HepG2 (cell line): ENCODE measurements around the gene GSTT2. TPM values are rescaled to one million over a fixed set of nuclear protein-coding genes. Genes with fewer than 3 reads are reported as not detected.

Experiments
- CREB1 ChIP-seq, 2 experiments: fragments of 450-650 bp in 1 of 2; IDR thresholded peaks; 2 replicates each; pipeline ENCODE4 v1.6.1; 2016 to 2017; ENCODE audit warnings: control low read depth in 1 of 2, mild to moderate bottlenecking in 1 of 2, missing compliant biosample characterization in 1 of 2, missing genetic modification characterization in 1 of 2
- DR1 ChIP-seq: sonication (generic); formaldehyde crosslinking; IDR thresholded peaks from 2 replicates; pipeline ENCODE4 v1.8.0; 2021; ENCODE audit warnings: mild to moderate bottlenecking, missing genetic modification reagents, inconsistent platforms
- ELF1 ChIP-seq: sonication (generic); formaldehyde crosslinking; IDR thresholded peaks from 2 replicates; pipeline ENCODE4 v1.4.0; 2020; ENCODE audit warnings: missing genetic modification reagents
- HHEX ChIP-seq: IDR thresholded peaks from 2 replicates; pipeline ENCODE4 v1.6.1; 2016; ENCODE audit warnings: control low read depth
- JDP2 ChIP-seq: sonication (generic); formaldehyde crosslinking; IDR thresholded peaks from 2 replicates; pipeline ENCODE4 v1.8.1; 2022; ENCODE audit warnings: missing genetic modification reagents, borderline replicate concordance
- KDM2A ChIP-seq: sonication (generic); formaldehyde crosslinking; IDR thresholded peaks from 2 replicates; pipeline ENCODE4 v1.4.0; 2020; ENCODE audit warnings: low read depth, missing genetic modification reagents, borderline replicate concordance
- KDM4B ChIP-seq: sonication (generic); formaldehyde crosslinking; IDR thresholded peaks from 2 replicates; pipeline ENCODE4 v1.4.0; 2020; ENCODE audit warnings: missing genetic modification reagents
- MEIS1 ChIP-seq: sonication (generic); formaldehyde crosslinking; IDR thresholded peaks from 2 replicates; pipeline ENCODE4 v1.9.0; 2021; ENCODE audit warnings: mild to moderate bottlenecking, missing genetic modification reagents, moderate library complexity, borderline replicate concordance
- MTA3 ChIP-seq: sonication (generic); formaldehyde crosslinking; IDR thresholded peaks from 2 replicates; pipeline ENCODE4 v1.4.0; 2020; ENCODE audit warnings: missing genetic modification reagents
- MTF2 ChIP-seq: sonication (generic); formaldehyde crosslinking; IDR thresholded peaks from 2 replicates; pipeline ENCODE4 v1.5.0; 2020; ENCODE audit warnings: missing genetic modification reagents, borderline replicate concordance
- NFE2L1 ChIP-seq: sonication (generic); formaldehyde crosslinking; IDR thresholded peaks from 2 replicates; pipeline ENCODE4 v1.4.0; 2020; ENCODE audit warnings: missing genetic modification reagents, mild to moderate bottlenecking, borderline replicate concordance
- NR2C2 ChIP-seq: sonication (generic); formaldehyde crosslinking; IDR thresholded peaks from 2 replicates; pipeline ENCODE4 v1.4.0; 2020; ENCODE audit warnings: missing genetic modification reagents, mild to moderate bottlenecking, moderate library complexity, borderline replicate concordance
- PHB2 ChIP-seq: fragments of 450-650 bp; IDR thresholded peaks from 2 replicates; pipeline ENCODE4 v1.6.1; 2018; ENCODE audit not compliant: partially characterized antibody
- PHF20 ChIP-seq: sonication (generic); formaldehyde crosslinking; IDR thresholded peaks from 2 replicates; pipeline ENCODE4 v1.5.0; 2020; ENCODE audit warnings: mild to moderate bottlenecking, missing genetic modification reagents
- RBAK ChIP-seq: sonication (generic); formaldehyde crosslinking; IDR thresholded peaks from 2 replicates; pipeline ENCODE4 v1.5.1; 2020; ENCODE audit warnings: mild to moderate bottlenecking, missing genetic modification reagents
- RELA ChIP-seq: sonication (generic); formaldehyde crosslinking; IDR thresholded peaks from 2 replicates; pipeline ENCODE4 v1.4.0; 2020; ENCODE audit warnings: missing genetic modification reagents
- SAP130 ChIP-seq: IDR thresholded peaks from 2 replicates; pipeline ENCODE4 v1.6.1; 2016; ENCODE audit warnings: low read depth
- SYNCRIP ChIP-seq: fragments of 200-400 bp; formaldehyde crosslinking; IDR thresholded peaks from 2 replicates; pipeline ENCODE4 v1.6.1; 2018; ENCODE audit warnings: mild to moderate bottlenecking, low read depth, low read length; ENCODE audit not compliant: insufficient read depth
- TAF1 ChIP-seq: sonication (generic); formaldehyde crosslinking; IDR thresholded peaks from 2 replicates; pipeline ENCODE4 v1.4.0; 2020; ENCODE audit warnings: missing genetic modification reagents
- ZNF136 ChIP-seq: sonication (generic); formaldehyde crosslinking; IDR thresholded peaks from 2 replicates; pipeline ENCODE4 v1.8.1; 2022; ENCODE audit warnings: low read depth, mild to moderate bottlenecking, moderate library complexity, missing genetic modification reagents
- ZNF569 ChIP-seq: sonication (generic); formaldehyde crosslinking; IDR thresholded peaks from 2 replicates; pipeline ENCODE4 v1.5.0; 2020; ENCODE audit warnings: mild to moderate bottlenecking, missing genetic modification reagents, moderate library complexity, borderline replicate concordance
- ZNF746 ChIP-seq: sonication (generic); formaldehyde crosslinking; IDR thresholded peaks from 2 replicates; pipeline ENCODE4 v1.8.0; 2022; ENCODE audit warnings: mild to moderate bottlenecking, missing genetic modification reagents
- polyA plus RNA-seq, 8 experiments: library from polyadenylated mRNA; depleted of rRNA in 3 of 8; stranded (reverse) in 7 of 8; unstranded in 1 of 8; fragments of >200 nt; fragmentation: Illumina TruSeq in 4 of 8; extraction: Trizol in 4 of 8; gene quantifications; 2 replicates each; pipeline versions ENCODE4 v1.2.1 to v1.2.3, GENCODE V29; 2011 to 2016; ENCODE audit warnings: low read depth in 4 of 8, missing spikeins in 1 of 8, mixed read lengths in 1 of 8; ENCODE audit not compliant: insufficient read depth in 1 of 8
- total RNA-seq, 5 experiments: library from RNA; depleted of rRNA; stranded (reverse); fragments of >200 nt; fragmentation: Illumina TruSeq; extraction: Trizol; gene quantifications; 2 replicates each; pipeline ENCODE4 v1.2.3, GENCODE V29; 2016; ENCODE audit warnings: low read depth in 1 of 5
- TF ChIP-seq, protein P1 (sequence below): sonication (generic); formaldehyde crosslinking; IDR thresholded peaks from 2 replicates; pipeline ENCODE4 v1.8.0; 2022; ENCODE audit warnings: missing genetic modification reagents, mild to moderate bottlenecking, inconsistent platforms, borderline replicate concordance
- TF ChIP-seq, protein P2 (sequence below): sonication (generic); formaldehyde crosslinking; IDR thresholded peaks from 2 replicates; pipeline ENCODE4 v1.5.1; 2020; ENCODE audit warnings: mild to moderate bottlenecking, moderate library complexity, missing genetic modification reagents
- TF ChIP-seq, protein P3 (sequence below): sonication (generic); formaldehyde crosslinking; IDR thresholded peaks from 2 replicates; pipeline ENCODE4 v1.5.0; 2020; ENCODE audit warnings: mild to moderate bottlenecking, missing genetic modification reagents, borderline replicate concordance

The GSTT2 gene
- total and polyA plus RNA-seq, 2 of the 13 experiments (the other 11 are each of a cell fraction or from before 2014, with no cell fraction given), result not detected

DNA sequence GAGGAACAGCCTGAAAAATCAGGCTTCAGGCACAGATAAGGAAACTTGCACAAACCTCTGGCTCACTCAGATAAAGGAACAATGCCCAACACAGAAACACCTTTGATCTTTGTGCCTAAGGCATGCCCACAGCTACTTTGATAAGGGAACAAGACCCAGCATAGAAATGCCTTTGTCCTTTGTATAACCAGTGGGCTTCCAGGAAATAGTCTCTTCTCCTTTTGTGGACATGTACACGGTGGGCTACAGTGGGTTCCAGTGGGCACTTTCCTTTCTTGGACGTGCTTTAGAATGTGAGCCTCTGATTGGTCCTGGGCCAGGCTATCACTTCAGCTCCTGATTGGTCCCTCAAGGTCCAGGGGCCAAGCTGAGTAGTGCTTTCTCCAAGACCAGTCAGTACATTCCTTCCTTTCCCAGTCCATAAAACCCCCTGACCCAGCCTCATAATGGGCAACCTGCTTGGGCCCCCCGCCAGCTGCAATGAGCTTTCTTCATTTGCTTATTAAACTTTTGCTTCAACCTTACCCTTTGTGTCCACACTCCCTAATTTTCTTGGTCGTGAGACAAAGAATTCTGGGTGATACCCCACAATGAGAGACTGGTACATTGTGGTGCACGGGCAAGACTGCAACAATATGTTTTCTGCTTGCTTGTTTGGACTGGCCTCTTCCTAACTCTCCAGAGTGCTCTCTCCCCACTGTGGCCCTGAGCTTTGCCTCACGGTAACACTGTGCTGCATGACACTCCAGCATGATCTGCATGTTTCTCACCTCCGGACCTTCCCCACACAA, 29.5 kb downstream of the GSTT2 start (continued):
- no peak for TF ChIP-seq CREB1 (IDR thresholded peaks at IDR 0.05)
- TF ChIP-seq CREB1 (CRISPR knock-in tag; IDR thresholded peaks at IDR 0.05), result peak; percentile 24; the same call in 1 of the 2 replicates
- TF ChIP-seq HHEX, result no peak
- no peak for TF ChIP-seq RBAK
- TF ChIP-seq ZNF136 (CRISPR knock-in tag), result no peak
- TF ChIP-seq MTF2 (CRISPR knock-in tag), result no peak
- TF ChIP-seq ZNF569, result no peak
- peak; percentile 30; the same call in 1 of the 2 replicates for TF ChIP-seq SAP130 (CRISPR knock-in tag)
- TF ChIP-seq NR2C2 (CRISPR knock-in tag), result no peak
- TF ChIP-seq NFE2L1 (CRISPR knock-in tag), result no peak
- no peak for TF ChIP-seq PHF20
- TF ChIP-seq KDM2A (CRISPR knock-in tag), result no peak
- TF ChIP-seq, protein P1, sequence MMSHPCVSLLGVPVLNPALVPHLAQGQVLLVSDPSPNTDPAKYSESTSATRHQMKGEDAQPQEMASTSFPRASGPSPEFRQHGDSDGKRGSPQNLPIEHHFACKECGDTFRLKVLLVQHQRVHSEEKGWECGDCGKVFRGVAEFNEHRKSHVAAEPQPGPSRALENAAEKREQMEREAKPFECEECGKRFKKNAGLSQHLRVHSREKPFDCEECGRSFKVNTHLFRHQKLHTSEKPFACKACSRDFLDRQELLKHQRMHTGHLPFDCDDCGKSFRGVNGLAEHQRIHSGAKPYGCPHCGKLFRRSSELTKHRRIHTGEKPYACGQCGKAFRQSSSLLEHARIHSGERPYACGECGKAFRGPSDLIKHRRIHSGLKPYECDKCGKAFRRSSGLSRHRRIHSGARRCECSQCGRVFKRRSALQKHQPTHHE (CRISPR knock-in tag), result no peak
- no peak for TF ChIP-seq SYNCRIP
- no peak for TF ChIP-seq ZNF746
- peak; percentile 33; the same call in 1 of the 2 replicates for TF ChIP-seq ELF1 (CRISPR knock-in tag)
- peak; percentile 52; the same call in 1 of the 2 replicates for TF ChIP-seq TAF1 (CRISPR knock-in tag)
- TF ChIP-seq, protein P2, sequence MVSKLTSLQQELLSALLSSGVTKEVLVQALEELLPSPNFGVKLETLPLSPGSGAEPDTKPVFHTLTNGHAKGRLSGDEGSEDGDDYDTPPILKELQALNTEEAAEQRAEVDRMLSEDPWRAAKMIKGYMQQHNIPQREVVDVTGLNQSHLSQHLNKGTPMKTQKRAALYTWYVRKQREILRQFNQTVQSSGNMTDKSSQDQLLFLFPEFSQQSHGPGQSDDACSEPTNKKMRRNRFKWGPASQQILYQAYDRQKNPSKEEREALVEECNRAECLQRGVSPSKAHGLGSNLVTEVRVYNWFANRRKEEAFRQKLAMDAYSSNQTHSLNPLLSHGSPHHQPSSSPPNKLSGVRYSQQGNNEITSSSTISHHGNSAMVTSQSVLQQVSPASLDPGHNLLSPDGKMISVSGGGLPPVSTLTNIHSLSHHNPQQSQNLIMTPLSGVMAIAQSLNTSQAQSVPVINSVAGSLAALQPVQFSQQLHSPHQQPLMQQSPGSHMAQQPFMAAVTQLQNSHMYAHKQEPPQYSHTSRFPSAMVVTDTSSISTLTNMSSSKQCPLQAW (CRISPR knock-in tag), result no peak
- TF ChIP-seq, protein P3, sequence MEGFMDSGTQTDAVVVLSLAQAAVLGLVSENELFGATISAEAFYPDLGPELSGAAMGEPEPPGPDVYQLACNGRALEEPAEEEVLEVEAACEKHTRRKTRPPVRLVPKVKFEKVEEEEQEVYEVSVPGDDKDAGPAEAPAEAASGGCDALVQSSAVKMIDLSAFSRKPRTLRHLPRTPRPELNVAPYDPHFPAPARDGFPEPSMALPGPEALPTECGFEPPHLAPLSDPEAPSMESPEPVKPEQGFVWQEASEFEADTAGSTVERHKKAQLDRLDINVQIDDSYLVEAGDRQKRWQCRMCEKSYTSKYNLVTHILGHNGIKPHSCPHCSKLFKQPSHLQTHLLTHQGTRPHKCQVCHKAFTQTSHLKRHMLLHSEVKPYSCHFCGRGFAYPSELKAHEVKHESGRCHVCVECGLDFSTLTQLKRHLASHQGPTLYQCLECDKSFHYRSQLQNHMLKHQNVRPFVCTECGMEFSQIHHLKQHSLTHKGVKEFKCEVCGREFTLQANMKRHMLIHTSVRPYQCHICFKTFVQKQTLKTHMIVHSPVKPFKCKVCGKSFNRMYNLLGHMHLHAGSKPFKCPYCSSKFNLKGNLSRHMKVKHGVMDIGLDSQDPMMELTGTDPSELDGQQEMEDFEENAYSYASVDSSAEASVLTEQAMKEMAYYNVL, result no peak
- TF ChIP-seq JDP2 (CRISPR knock-in tag), result no peak
- no peak for TF ChIP-seq RELA (CRISPR knock-in tag)
- 0 out of 2 replicates have a peak, but pooled peaks have one; percentile 11 for TF ChIP-seq DR1 (CRISPR knock-in tag)
- no peak for TF ChIP-seq PHB2
- TF ChIP-seq MEIS1 (CRISPR knock-in tag), result no peak
- no peak for TF ChIP-seq KDM4B
- TF ChIP-seq MTA3 (CRISPR knock-in tag), result no peak
